Stimulated activated CD4-positive, alpha-beta T cell treated with anti-CD3 and anti-CD28 coated beads, Interleukin-15, amount 100 ng/mL, for 1 hour (primary cell): ENCODE data around the gene AGPS.
"Not testable (repeated sequence)": the region's sequence is repeated elsewhere in the genome, so short reads cannot be mapped to it uniquely, and the experiment has no call there.

Experiments
- DNase-seq, 2 donors: peaks; one replicate each; pipeline ENCODE4 v3.0.0-alpha.2; 2020; ENCODE audit warnings: low read depth in 1 of 2, low spot score in 1 of 2

Gene AGPS

GRCh38 chr2:177419274-177419673 is 26.7 kb downstream of the AGPS start:
- DNase-seq, result no peak

DNA sequence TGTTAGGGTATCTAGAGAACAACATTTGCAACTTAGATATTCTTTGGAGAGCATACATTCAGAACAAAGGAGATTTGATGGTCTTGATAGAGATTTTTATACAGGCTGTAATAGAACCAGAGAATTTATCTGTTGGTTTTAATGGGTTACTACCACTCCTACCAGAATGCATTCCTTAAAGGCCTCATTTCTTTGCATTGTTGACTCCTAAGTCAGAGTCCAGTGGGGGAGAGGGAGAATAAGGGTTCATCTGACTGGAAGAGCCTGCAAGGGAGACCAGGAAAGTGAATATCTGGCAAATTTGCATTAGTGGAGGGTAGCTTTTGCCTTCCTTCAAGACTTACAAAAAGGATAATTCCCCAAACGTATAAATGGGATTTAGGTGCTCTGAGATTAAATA is 29.7 kb downstream of the AGPS start:
- DNase-seq, result no peak

DNA sequence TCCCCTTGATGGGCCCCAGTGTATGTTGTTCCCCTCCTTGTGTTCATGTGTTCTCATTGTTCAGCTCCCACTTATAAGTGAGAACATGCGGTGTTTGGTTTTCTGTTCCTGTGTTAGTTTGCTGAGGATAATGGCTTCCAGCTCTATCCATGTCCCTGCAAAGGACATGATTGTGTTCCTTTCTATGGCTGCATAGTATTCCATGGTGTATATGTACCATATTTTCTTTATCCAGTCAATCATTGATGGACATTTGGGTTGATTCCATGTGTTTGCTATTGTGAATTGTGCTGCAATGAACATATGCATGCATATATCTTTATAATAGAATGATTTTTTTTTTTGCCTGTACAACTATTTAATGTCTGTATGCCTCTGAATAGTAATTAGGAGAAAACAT is 31.5 kb downstream of the AGPS start:
- DNase-seq, result not testable (repeated sequence)

DNA sequence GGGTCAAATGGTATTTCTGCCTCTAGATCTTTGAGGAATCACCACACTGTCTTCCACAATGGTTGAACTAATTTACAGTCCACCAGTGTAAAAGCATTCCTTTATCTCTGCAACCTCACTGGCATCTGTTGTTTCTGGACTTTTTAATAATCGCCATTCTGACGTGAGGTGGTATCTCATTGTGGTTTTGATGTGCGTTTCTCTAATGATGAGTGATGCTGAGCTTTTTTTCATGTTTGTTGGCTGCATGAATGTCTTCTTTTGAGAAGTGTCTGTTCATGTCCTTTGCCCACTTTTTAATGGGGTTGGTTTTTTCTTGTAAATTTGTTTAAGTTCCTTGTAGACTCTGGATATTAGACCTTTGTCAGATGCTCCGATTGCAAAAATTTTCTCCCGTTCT is 32.0 kb downstream of the AGPS start:
- not testable (repeated sequence) for DNase-seq

- DNase-seq, result no peak
Observed at GRCh38 chr2:177427316-177427715, 34.7 kb downstream of the AGPS start.

DNA sequence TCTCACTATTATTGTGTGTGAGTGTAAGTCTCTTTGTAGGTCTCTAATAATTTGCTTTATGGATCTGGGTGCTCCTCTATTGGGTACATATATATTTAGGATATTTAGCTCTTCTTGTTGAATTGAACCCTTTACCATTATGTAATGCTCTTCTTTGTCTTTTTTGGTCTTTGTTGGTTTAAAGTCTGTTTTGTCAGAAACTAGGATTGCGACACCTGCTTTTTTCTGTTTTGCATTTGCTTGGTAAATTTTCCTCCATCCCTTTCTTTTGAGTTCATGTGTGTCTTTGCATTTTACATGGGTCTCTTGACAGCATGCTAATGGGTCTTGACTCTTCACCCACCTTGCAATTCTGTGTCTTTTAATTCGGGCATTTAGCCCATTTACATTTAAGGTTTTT is 35.4 kb downstream of the AGPS start:
- DNase-seq, result not testable (repeated sequence)

DNA sequence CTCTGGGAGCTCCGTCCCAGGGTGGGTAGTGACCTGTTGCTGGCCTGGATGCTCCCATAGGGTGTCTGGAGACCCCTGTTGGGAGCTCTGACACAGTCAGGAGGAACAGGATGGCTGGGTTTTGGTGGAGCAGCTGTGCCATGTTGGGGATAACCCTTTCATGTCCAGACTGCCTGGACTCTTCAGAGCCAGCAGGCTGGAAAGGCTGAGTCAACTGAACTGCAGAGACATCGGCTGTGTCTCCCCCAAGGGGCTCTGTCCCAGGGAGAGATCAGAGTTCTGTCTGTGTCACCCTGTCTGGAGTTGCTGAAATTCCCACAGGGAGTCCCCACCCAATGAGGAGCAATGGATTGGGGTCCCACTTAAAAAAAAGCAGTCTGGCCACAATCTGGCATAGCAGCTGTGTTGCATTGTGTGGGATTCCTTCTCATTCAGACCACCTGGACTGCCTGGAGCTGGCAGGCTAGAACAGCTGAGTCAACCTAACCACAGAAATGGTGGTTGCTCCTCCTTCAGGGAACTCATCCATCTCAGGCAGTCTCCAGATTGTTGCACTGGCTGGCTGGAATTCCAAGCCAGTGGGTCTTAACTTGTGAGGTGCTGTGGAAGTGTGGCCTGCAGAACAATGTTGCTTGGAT is 37.2 kb downstream of the AGPS start:
- no peak for DNase-seq

DNA sequence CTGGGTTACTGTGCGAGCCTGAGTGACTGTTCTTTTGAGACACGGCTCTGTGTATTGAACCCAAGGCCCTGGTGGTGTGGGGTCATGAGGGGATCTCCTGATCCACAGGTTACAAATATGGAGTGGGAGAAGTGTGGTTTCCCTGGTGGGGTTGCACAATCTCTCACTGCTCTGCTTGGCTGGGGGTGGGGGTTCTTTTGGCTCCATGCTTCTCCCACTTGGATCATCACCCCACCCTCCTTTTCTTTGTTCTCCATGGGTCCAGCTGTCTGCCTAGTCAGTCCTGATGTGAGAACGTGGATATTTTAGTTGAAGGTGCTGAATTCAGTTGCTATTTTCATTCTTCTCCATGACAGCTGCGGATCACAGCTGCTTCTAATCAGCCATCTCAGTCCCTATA is 37.8 kb downstream of the AGPS start:
- DNase-seq, result no peak

GRCh38 chr2:177431111-177431725 is 38.6 kb downstream of the AGPS start:
- DNase-seq, result not testable (repeated sequence)

DNA sequence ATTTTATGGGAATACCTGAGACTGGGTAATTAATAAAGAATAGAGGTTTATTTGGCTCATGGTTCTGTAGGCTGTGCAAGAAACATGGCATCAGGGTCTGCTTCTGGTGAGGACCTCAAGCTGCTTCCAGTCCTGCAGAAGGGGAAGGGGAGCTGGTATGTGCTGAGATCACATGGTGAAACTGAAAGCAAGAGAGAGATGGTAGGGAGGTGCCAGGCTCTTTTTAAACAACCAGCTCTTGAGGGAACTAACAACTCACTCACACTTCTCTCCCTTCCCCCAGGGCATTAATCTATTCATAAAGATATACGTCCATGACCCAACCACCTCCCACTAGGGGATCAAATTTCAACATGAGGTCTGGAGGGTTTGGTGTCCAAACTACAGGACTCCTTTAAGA is 40.1 kb downstream of the AGPS start:
- no peak for DNase-seq

DNA sequence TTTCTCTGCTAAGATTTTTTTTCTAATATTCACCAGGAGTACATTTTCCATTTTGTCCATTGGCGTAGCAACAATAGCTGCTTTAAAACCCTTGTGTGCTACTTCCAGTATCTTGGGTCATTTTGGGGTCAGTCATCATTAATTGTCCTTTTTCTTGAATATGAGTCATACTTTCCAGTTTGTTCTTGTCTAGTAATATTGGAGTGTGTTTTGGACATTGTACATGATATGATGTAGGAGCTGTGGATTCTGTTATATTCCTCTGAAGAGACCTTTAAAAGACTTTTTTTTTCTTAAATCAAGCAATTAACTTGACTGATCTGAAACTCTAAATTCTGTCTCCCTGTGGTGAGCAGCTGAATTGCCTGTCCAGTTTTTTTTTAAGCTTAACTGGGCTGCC is 40.8 kb downstream of the AGPS start:
- no peak for DNase-seq

DNA sequence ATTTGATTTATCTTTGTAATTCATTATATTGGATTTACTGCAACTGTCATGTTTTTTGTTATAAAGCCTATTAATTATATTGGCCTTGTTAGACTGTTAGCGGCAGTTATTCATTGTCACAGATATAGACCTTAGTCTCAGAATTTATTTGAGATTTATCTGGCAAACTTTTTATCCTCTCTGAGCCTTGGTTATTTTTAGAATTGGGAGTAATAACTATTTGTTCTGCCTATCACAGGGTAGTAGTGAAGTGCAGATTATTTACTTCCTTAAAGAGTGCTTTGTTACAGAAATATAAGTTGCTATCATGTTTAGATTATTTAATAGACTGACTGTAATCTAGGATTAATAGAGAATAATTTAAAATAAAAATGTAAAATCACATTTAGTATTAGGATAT is 41.9 kb downstream of the AGPS start:
- no peak for DNase-seq

DNA sequence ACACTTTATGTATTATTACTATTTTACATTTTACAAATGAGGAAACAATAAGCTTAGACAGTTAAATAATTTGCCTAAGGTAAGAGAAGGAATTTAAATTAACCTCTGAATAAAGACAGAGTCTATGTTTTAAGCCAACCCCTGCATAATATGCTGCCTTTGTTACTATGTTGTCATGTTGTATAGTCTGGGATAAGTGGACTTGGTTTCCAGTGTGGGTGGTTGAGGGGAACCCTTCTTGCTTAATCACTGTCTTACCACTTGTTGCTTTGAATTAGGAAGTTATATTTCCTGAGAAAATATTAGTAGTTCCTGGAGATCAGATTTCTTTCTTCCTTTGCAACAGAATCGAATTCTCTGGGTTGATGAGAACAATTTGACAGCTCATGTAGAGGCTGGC is 52.6 kb downstream of the AGPS start:
- no peak for DNase-seq

DNA sequence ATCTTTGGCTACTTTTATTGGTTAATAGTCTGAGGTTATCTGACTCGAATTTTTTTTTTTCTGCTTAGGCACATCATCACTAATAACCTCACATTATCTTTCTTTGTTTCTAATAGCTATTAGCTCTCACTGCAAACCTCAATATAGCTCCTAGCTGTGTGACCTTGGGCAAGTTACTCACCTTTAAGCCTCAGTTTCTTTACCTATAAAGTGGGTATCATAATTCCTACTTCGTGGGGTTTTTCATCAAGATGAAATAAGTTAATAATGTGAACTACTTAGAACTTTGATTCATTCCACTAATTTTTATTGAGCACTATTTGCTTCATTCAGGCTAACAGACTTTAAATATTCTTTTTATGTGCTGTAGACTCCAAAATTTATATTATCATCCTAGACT is 55.5 kb downstream of the AGPS start:
- no peak for DNase-seq

GRCh38 chr2:177449159-177449558 is 56.6 kb downstream of the AGPS start:
- DNase-seq, result no peak

GRCh38 chr2:177455187-177455586 is 62.6 kb downstream of the AGPS start:
- DNase-seq, result no peak

GRCh38 chr2:177459756-177460155 is 67.2 kb downstream of the AGPS start:
- DNase-seq, result not testable (repeated sequence)

DNA sequence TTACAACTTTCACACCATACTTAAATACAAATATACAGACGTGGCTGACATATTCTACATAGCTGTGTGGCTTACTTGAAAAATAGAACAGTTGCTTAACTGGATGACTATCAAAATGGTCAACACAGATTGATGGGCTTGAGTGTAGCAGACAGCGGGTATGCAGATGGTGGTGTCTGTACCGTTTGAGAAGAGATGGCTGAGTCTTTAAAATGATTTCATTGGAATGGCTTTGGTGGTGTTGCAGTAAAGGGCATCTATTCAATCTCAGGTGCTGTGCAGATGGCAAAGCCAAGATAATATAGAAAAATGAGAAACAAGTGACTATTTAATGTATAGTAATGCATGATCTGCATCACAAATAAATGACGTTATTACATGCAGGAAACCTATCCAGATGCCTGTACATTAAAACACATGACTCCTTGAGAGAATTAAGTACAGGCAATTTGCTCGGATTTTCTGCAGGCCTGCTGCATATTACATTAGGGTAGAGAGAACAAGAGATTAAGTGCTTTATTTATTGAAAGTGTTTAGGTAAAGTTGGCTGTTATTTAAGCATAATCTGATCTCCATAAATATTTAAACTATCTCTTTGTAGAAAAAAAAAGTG is 68.5 kb downstream of the AGPS start:
- DNase-seq, result no peak

- DNase-seq, result no peak
Observed at GRCh38 chr2:177464549-177464948, 72.0 kb downstream of the AGPS start.

GRCh38 chr2:177465400-177466138 is 73.0 kb downstream of the AGPS start:
- no peak for DNase-seq

- DNase-seq, result no peak
Observed at GRCh38 chr2:177466337-177467195, 74.0 kb downstream of the AGPS start.
